H9 (cell line): ENCODE data around the gene HMGN2. TPM values are rescaled to one million over a fixed set of nuclear protein-coding genes. Genes with fewer than 3 reads are reported as not detected.
A peak's percentile ranks its signal among the peaks of the same experiment; 100 is the strongest.

Source experiments
- DNase-seq: peaks from one replicate; pipeline ENCODE4 v3.0.0-alpha.2; 2017
- H2AFZ ChIP-seq: one replicate; pipeline ENCODE4 v1.6.1; 2013; ENCODE audit warnings: mild to moderate bottlenecking, low read length, control low read depth, moderate library complexity
- H2AK5ac ChIP-seq: 2 replicates; pipeline ENCODE4 v1.6.1; 2013; ENCODE audit warnings: low read length, control low read depth, mixed read lengths; ENCODE audit not compliant: insufficient read length
- H2BK120ac ChIP-seq: one replicate; pipeline ENCODE4 v1.6.1; 2013; ENCODE audit warnings: low read depth, mild to moderate bottlenecking, low read length, control low read depth, inconsistent platforms; ENCODE audit not compliant: poor library complexity, severe bottlenecking
- H2BK12ac ChIP-seq: 2 replicates; pipeline ENCODE4 v1.6.1; 2013; ENCODE audit warnings: low read length, control low read depth, mixed read lengths, low read depth; ENCODE audit not compliant: insufficient read length
- H2BK15ac ChIP-seq: 2 replicates; pipeline ENCODE4 v1.6.1; 2013; ENCODE audit warnings: low read depth, low read length, control low read depth
- H2BK20ac ChIP-seq: one replicate; pipeline ENCODE4 v1.6.1; 2013; ENCODE audit warnings: low read depth, mild to moderate bottlenecking, low read length, control low read depth, inconsistent platforms; ENCODE audit not compliant: poor library complexity, severe bottlenecking
- H2BK5ac ChIP-seq: 2 replicates; pipeline ENCODE4 v1.6.1; 2013; ENCODE audit warnings: low read length, control low read depth, mixed read lengths; ENCODE audit not compliant: insufficient read length
- H3K14ac ChIP-seq: 2 replicates; pipeline ENCODE4 v1.6.1; 2013; ENCODE audit warnings: low read length, control low read depth; ENCODE audit not compliant: insufficient read depth
- H3K18ac ChIP-seq: 2 replicates; pipeline ENCODE4 v1.6.1; 2013; ENCODE audit warnings: low read depth, mild to moderate bottlenecking, mixed read lengths, low read length, control low read depth; ENCODE audit not compliant: insufficient read length
- H3K23ac ChIP-seq: 2 replicates; pipeline ENCODE4 v1.6.1; 2013; ENCODE audit warnings: low read length, control low read depth, mixed read lengths, low read depth; ENCODE audit not compliant: insufficient read length
- H3K23me2 ChIP-seq: 2 replicates; pipeline ENCODE4 v1.6.1; 2013; ENCODE audit warnings: low read depth, mild to moderate bottlenecking, mixed read lengths, low read length, control low read depth; ENCODE audit not compliant: insufficient read length, poor library complexity, severe bottlenecking
- H3K27ac ChIP-seq: 2 replicates; pipeline ENCODE4 v1.5.1; 2013; ENCODE audit warnings: low read length, control low read depth, mixed read lengths, low read depth; ENCODE audit not compliant: insufficient read length
- H3K27me3 ChIP-seq: 2 replicates; pipeline ENCODE4 v1.6.1; 2013; ENCODE audit warnings: low read length, control low read depth, inconsistent platforms; ENCODE audit not compliant: insufficient read depth
- H3K4ac ChIP-seq: 2 replicates; pipeline ENCODE4 v1.6.1; 2013; ENCODE audit warnings: low read depth, mild to moderate bottlenecking, control low read depth, inconsistent platforms, low read length, moderate library complexity
- H3K4me1 ChIP-seq: 2 replicates; pipeline ENCODE4 v1.6.1; 2013; ENCODE audit warnings: low read length, control low read depth, inconsistent platforms; ENCODE audit not compliant: insufficient read depth
- H3K4me2 ChIP-seq: 2 replicates; pipeline ENCODE4 v1.6.1; 2013; ENCODE audit warnings: low read length, control low read depth, mixed read lengths; ENCODE audit not compliant: insufficient read length, insufficient read depth
- H3K56ac ChIP-seq: 2 replicates; pipeline ENCODE4 v1.6.1; 2013; ENCODE audit warnings: low read depth, mild to moderate bottlenecking, mixed read lengths, low read length, control low read depth; ENCODE audit not compliant: insufficient read length
- H3K79me1 ChIP-seq: 2 replicates; pipeline ENCODE4 v1.6.1; 2013; ENCODE audit warnings: low read depth, mild to moderate bottlenecking, moderate library complexity, low read length, control low read depth, inconsistent platforms; ENCODE audit not compliant: insufficient read depth, poor library complexity, severe bottlenecking
- H3K79me2 ChIP-seq: 2 replicates; pipeline ENCODE4 v1.6.1; 2013; ENCODE audit warnings: low read length, control low read depth, inconsistent platforms; ENCODE audit not compliant: insufficient read depth
- H3K9ac ChIP-seq: 2 replicates; pipeline ENCODE4 v1.6.1; 2013; ENCODE audit warnings: low read length, control low read depth, mixed read lengths; ENCODE audit not compliant: insufficient read length; ENCODE audit errors: extremely low read depth
- H3K9me3 ChIP-seq: one replicate; pipeline ENCODE4 v1.6.1; 2013; ENCODE audit warnings: low read depth, low read length, inconsistent platforms; ENCODE audit not compliant: control insufficient read depth
- H3T11ph ChIP-seq: one replicate; pipeline ENCODE4 v1.6.1; 2013; ENCODE audit warnings: mild to moderate bottlenecking, low read length, control low read depth, inconsistent platforms
- H4K20me1 ChIP-seq: one replicate; pipeline ENCODE4 v1.6.1; 2013; ENCODE audit not compliant: control insufficient read depth, insufficient read length, insufficient read depth
- H4K5ac ChIP-seq: 2 replicates; pipeline ENCODE4 v1.6.1; 2013; ENCODE audit warnings: low read depth, mild to moderate bottlenecking, mixed read lengths, low read length, control low read depth; ENCODE audit not compliant: insufficient read length
- H4K8ac ChIP-seq: replicated peaks from 2 replicates; pipeline ENCODE4 v1.6.1; 2013; ENCODE audit warnings: low read length, control low read depth, mixed read lengths, low read depth; ENCODE audit not compliant: insufficient read length
- H4K91ac ChIP-seq: 2 replicates; pipeline ENCODE4 v1.6.1; 2013; ENCODE audit warnings: low read depth, mild to moderate bottlenecking, moderate library complexity, mixed read lengths, low read length, control low read depth; ENCODE audit not compliant: insufficient read length
- H3K27ac Mint-ChIP-seq, 3 experiments: 2 replicates in 2 of 3; 3 replicates in 1 of 3; pipeline ENCODE4 v1.8.0; 2020 to 2021; ENCODE audit warnings: mixed read lengths in 3 of 3, mild to moderate bottlenecking in 1 of 3, moderate library complexity in 1 of 3
- H3K27me3 Mint-ChIP-seq: 2 replicates; pipeline ENCODE4 v1.8.0; 2021; ENCODE audit warnings: low read depth, mild to moderate bottlenecking, moderate library complexity, mixed read lengths
- H3K36me3 Mint-ChIP-seq, 3 experiments: 2 replicates in 2 of 3; 3 replicates in 1 of 3; pipeline ENCODE4 v1.8.0; 2020 to 2021; ENCODE audit warnings: low read depth in 3 of 3, mixed read lengths in 3 of 3; ENCODE audit not compliant: insufficient read depth in 1 of 3
- H3K4me1 Mint-ChIP-seq, 2 experiments: 2 replicates each; pipeline ENCODE4 v1.8.0; 2020; ENCODE audit warnings: mixed read lengths in 2 of 2
- H3K4me3 Mint-ChIP-seq, 2 experiments: 2 replicates in 1 of 2; 3 replicates in 1 of 2; pipeline ENCODE4 v1.8.0; 2020 to 2021; ENCODE audit warnings: mild to moderate bottlenecking in 2 of 2, mixed read lengths in 2 of 2, moderate library complexity in 1 of 2
- H3K9me3 Mint-ChIP-seq, 2 experiments: 2 replicates in 1 of 2; 3 replicates in 1 of 2; pipeline ENCODE4 v1.8.0; 2020; ENCODE audit warnings: mild to moderate bottlenecking in 2 of 2, mixed read lengths in 2 of 2, moderate library complexity in 1 of 2
- CTCF ChIP-seq: fragments of 200-600 bp; sonication (generic); conservative IDR thresholded peaks from 3 replicates; pipeline ENCODE4 v1.8.0; 2021; ENCODE audit warnings: antibody characterized with exemption, mild to moderate bottlenecking
- WGBS: extraction: QIAGEN DNeasy Blood & Tissue Kit; methylation state at CpG from one replicate; pipeline ENCODE4 v1.1.7; 2013; ENCODE audit warnings: missing lambda C conversion rate, low lambda C conversion rate, mixed read lengths; ENCODE audit not compliant: insufficient read length; ENCODE audit errors: extremely low coverage; 5-methylcytosine and 5-hydroxymethylcytosine counted together
- total RNA-seq: library from RNA; stranded (reverse); gene quantifications from 2 replicates; pipeline ENCODE4 v1.2.1, GENCODE V29; 2021

HMGN2 gene
- total RNA-seq, 1 experiment from 2014 or later = 622 TPM

- Histone ChIP-seq H3K56ac (no peak overlapping the region), H3K4ac (no peak overlapping the region), H2AFZ (no peak overlapping the region), H2BK120ac (no peak overlapping the region), H3K27me3 (no peaks in the 10 kb centered on the region), H4K8ac (no peak overlapping the region), H2BK5ac (no peak overlapping the region), H3K9me3 (no peaks in the 10 kb centered on the region), H3K23ac (no peak overlapping the region), H2BK12ac (no peak overlapping the region), H4K20me1 (no peaks in the 10 kb centered on the region), H4K5ac (no peak overlapping the region), H3K18ac (no peak overlapping the region), H4K91ac (no peak overlapping the region), H3K14ac (no peak overlapping the region), H3K79me1 (no peaks in the 10 kb centered on the region), H2BK15ac (no peak overlapping the region), H3K9ac (no peak overlapping the region), H3K27ac (no peak overlapping the region), H3T11ph (no peak overlapping the region), H2BK20ac (no peak overlapping the region), H3K79me2 (peaks cover 4% of the 10 kb centered on the region; the same call in 1 of the 2 replicates), H2AK5ac (no peak overlapping the region), H3K4me1 (no peaks in the 10 kb centered on the region; the same call in 1 of the 2 replicates), H3K23me2 (peaks cover 10% of the 10 kb centered on the region), H3K4me2 (no peak overlapping the region)
- Mint-ChIP-seq H3K36me3 (peaks cover 27 to 71% (median 61%) of the 10 kb centered on the region in 3 experiments), H3K4me3 (no peak overlapping the region), H3K27ac (peak overlapping the region in 2 of 3 experiments; percentile 52 to 74; a peak in 3 of 7 replicates), H3K27me3 (no peaks in the 10 kb centered on the region; the same call in 1 of the 2 replicates), H3K9me3 (no peaks in the 10 kb centered on the region), H3K4me1 (peaks cover 30% of the 10 kb centered on the region in 2 experiments)
- no CpG with 5 or more reads among the region's 10 CpGs for WGBS
- no peak for TF ChIP-seq CTCF
- no peak for DNase-seq
Observed at GRCh38 chr1:26468911-26469310, 3.3 kb upstream of the HMGN2 start.
